DMS79 treated with DMSO at 0.1 percent for 48 hours (cell line): Measurements from ENCODE around the gene CACNA1D.

Source experiments
- DNase-seq: peaks from one replicate; lab custom pipeline; 2025; lab: John Stamatoyannopoulos, UW

Gene CACNA1D

DNA sequence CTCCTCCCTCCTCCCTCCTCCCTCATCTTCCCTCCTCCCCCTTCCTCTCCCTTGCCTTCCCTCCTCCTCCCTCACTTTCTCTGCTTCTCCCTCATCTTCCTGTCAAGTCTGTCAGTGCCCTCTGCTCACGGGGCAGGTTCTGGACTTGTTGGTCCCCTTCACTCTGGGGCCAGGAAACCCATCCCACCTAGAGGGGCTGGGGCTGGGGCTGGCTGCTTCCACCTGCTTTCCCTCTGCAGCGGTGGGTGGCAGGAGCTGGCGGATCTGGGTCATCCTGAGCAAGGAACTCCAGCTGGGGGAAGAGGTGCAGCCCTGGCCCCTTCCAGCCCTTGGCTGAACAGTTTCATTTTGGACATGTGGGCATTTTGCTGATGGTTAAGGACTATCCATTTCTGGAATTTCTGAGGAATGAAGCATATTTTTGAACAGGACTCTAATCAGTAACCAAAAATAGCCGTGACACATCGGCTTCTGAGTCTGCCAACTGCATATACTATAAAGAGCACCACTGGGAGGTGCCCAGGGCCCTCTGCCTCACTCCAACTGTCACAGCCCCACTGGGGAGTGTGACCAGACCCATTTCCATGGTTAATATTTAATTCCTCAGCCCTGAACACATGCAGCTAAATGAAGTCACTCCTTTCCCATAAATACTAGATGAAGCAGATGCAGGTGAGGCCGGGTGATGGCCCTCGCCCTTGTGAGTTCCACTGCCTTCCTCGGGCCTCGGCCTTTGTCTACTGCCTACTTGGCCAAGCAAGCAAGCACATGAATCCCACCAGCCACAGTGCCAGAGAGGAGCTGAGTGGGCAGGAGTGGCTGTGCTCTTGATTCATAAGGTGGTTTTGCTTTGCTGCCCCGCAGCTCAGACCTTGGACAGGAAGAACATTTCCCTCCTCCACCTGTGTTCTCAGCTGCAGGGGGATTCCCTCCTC, 312.0 kb downstream of the CACNA1D start:
- DNase-seq: no peak

DNA sequence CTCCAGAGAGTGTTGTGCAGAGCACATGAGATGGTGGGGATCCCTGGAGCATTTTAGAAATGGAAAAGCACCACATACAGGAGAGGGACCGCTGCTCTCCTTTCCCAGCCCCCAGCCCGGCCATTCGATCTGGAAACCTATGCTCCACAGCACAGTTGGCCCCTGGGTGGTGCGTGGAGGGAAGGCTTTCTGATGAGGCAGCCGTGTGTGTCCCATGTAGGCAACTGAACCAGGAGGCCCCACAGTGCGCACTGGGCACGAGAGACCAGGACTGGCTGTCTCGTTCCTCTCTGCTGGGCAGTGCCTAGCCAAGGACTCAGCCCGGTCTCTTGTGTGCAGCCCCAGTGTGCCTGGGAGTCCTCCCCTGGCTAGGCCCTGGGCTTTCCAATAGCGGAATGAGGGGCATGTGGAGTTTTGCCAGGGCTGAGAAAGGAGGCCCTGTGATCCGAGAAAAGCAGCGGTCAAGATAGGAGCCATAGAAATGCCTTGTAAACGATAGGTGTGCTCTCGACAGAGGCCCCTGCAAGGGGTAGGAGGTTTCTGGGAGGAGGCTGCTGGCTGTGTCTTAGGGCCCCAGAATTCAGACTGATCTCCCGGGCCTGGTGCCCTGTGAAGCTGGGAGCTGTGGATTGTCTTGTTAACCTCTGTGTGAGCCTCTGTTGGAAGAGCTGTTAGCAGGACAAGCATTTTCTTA, 312.9 kb downstream of the CACNA1D start:
- DNase-seq: no peak

DNA sequence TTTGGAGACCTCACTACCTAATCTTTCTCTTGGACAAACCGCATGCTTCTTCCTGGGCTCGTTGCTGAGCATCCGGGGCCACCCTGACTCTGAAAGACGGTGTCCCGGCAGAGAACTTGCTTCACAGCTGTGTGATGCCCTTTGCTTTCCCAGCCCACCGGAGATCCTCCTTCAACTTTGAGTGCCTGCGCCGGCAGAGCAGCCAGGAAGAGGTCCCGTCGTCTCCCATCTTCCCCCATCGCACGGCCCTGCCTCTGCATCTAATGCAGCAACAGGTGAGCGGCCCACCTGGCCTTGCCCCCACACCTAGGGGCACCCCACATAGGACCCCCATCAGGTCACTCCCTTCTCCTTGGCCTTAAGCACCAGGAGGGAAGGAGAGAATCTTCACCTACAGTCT, 314.1 kb downstream of the CACNA1D start:
- no peak for DNase-seq

DNA sequence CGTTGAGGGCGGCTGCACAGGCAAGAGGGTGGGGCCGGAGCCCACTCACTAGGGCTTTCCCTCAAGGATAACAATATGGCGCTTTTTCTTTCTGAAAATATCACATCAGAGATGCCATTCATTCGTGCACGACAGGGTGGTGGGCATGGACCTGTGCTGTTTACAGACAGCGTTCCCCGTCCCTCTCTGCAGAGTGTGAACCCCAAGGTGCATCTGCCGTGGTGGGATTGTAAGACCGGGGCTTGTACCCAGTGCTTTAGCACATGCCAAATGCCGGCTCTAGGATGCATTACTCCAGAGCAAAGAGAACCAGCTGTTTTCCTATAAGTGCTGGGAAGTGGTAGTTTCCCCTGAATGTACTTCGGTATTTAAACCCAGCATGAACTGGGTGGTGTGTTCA, 314.9 kb downstream of the CACNA1D start:
- no peak for DNase-seq

DNA sequence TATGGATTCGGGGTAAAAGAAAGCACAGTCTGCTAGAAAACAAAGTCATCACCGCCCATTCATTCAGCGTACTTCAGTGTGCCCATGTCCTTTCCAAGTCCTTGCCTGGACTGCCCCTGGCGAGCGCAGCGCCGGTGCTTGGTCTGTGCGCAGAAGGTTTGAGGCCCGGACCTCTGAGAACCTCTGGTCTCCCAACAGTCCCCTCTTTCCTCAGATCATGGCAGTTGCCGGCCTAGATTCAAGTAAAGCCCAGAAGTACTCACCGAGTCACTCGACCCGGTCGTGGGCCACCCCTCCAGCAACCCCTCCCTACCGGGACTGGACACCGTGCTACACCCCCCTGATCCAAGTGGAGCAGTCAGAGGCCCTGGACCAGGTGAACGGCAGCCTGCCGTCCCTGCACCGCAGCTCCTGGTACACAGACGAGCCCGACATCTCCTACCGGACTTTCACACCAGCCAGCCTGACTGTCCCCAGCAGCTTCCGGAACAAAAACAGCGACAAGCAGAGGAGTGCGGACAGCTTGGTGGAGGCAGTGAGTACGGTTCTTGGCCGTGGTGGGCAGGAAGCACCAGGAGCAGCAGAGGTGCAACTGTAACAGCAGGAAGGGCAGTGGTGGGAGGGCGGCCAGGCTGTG, 315.5 kb downstream of the CACNA1D start:
- no peak for DNase-seq

DNA sequence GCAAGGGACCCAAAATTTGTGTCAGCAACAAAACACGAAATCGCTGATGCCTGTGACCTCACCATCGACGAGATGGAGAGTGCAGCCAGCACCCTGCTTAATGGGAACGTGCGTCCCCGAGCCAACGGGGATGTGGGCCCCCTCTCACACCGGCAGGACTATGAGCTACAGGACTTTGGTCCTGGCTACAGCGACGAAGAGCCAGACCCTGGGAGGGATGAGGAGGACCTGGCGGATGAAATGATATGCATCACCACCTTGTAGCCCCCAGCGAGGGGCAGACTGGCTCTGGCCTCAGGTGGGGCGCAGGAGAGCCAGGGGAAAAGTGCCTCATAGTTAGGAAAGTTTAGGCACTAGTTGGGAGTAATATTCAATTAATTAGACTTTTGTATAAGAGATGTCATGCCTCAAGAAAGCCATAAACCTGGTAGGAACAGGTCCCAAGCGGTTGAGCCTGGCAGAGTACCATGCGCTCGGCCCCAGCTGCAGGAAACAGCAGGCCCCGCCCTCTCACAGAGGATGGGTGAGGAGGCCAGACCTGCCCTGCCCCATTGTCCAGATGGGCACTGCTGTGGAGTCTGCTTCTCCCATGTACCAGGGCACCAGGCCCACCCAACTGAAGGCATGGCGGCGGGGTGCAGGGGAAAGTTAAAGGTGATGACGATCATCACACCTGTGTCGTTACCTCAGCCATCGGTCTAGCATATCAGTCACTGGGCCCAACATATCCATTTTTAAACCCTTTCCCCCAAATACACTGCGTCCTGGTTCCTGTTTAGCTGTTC, 316.9 kb downstream of the CACNA1D start:
- no peak for DNase-seq

DNA sequence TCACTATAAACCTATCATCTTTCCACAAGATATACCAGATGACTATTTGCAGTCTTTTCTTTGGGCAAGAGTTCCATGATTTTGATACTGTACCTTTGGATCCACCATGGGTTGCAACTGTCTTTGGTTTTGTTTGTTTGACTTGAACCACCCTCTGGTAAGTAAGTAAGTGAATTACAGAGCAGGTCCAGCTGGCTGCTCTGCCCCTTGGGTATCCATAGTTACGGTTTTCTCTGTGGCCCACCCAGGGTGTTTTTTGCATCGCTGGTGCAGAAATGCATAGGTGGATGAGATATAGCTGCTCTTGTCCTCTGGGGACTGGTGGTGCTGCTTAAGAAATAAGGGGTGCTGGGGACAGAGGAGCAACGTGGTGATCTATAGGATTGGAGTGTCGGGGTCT, 318.0 kb downstream of the CACNA1D start:
- no peak for DNase-seq

DNA sequence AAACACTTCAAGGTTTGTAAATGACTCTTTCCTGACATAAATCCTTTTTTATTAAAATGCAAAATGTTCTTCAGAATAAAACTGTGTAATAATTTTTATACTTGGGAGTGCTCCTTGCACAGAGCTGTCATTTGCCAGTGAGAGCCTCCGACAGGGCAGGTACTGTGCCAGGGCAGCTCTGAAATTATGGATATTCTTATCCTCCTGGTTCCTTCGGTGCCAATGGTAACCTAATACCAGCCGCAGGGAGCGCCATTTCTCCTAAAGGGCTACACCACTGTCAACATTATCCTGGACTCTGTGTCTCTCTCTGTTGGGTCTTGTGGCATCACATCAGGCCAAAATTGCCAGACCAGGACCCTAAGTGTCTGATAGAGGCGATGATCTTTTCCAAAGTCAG, 318.8 kb downstream of the CACNA1D start:
- no peak for DNase-seq

DNA sequence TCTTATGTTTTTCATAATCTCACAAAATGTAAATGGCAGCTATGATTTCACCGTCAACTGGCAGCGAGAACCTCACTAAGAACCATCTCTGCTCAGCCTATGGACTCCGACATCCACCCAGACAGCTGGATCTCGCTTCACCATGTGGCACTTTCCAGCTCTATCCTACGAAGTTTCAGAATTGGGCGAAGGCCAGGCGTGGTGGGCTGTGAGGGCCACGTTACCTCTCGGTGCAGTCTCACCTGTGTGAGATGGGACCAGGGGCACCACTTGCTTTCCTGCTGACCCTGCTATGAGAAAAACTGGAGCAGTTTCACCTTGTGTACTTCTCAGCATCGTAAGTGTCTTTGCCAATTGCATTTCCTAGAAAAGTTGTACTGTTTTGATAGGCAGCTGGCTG, 319.5 kb downstream of the CACNA1D start:
- DNase-seq: no peak

DNA sequence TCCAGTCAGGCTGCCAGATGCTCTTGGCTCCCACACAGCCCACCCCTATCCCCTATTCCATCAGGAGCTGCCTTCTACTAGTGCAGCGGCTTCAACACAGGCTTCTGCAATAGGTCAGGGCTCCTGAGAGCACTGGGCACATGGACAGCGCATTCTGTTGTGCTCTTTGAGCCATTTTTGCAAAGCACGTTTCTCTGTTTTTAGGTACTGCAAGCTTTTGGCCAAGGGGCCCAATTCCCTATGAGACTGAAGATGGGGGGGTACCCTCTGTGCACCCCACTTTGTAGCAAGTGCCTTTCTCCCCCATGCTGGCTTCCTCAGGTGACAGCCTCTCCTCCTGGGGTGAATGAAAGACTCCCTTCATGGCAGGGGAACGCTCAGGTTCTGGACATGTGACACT, 320.7 kb downstream of the CACNA1D start:
- no peak for DNase-seq

DNA sequence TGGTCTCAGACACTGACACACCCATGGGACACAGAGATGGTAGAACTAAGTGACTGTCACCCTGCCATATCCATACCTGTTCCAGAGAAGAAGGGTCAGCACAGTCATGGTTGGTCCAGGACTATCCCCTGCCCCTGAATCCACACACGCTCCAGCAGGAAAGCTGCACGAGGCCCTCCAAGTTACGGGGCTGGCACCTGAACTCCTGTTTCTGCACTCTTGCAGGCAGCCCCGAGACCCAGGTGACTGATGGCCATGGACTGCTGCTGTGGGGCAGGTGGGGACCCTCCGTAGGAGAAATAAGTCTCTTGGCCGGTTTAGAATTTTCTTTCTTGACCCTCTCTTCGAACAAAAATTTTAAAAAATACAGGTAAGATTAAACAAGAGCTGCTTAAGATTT, 321.2 kb downstream of the CACNA1D start:
- DNase-seq: no peak

DNA sequence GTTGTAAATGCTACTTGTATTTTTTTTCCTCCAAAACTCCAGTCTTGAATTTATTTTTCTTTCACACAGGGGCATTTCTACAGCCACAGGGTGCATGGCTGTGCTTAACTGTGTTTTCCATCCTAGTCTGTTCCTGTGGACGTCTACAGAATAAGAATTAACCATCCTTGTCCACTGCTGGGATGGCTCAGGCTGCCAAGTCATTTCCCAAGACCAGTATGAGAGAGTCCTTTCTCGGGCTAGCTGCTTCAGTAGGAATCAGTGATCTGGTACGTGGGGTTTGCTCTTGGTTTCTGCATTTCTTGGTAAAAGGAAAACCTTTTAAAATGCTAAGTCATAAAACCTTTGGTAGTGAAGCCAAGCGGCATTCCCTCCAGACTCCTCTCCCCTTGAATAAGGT, 322.0 kb downstream of the CACNA1D start:
- no peak for DNase-seq

DNA sequence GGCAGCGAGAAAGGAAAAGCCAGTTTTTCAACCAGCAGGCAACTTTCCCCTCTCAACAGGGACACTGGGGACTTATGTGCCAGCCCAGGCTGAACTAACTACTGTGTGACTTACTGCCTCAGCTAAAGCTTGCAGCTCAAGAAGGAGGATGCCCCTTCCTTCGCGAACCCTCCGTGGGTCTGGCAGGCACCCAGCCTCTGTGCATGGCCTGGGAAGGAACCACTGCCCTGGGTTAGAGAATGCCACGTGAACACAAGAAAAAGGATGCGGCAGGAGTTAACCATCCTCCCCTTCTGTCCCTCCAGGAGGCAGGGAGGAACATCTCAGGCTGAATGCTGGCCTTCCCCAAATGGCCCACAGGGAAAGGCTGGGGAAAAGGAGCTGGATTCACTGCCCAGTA, 322.8 kb downstream of the CACNA1D start:
- DNase-seq: no peak

DNA sequence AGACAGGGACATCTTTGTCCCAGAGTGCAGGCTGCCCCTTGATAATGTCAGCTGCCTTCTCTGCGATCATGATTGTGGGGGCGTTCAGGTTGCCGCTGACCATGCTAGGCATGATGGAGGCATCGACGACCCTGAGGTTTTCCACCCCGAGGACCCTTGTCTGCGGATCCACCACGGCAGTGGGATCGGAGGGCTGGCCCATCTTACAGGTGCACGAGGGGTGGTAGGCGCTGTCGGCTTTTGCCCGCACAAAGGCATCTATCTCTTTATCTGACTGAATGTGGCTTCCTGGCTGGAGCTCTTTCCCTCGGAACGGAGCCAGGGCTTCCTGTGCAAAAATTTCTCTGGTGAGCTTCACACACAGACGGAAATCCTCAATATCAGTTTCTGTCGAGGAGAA, 323.4 kb downstream of the CACNA1D start:
- no peak for DNase-seq

DNA sequence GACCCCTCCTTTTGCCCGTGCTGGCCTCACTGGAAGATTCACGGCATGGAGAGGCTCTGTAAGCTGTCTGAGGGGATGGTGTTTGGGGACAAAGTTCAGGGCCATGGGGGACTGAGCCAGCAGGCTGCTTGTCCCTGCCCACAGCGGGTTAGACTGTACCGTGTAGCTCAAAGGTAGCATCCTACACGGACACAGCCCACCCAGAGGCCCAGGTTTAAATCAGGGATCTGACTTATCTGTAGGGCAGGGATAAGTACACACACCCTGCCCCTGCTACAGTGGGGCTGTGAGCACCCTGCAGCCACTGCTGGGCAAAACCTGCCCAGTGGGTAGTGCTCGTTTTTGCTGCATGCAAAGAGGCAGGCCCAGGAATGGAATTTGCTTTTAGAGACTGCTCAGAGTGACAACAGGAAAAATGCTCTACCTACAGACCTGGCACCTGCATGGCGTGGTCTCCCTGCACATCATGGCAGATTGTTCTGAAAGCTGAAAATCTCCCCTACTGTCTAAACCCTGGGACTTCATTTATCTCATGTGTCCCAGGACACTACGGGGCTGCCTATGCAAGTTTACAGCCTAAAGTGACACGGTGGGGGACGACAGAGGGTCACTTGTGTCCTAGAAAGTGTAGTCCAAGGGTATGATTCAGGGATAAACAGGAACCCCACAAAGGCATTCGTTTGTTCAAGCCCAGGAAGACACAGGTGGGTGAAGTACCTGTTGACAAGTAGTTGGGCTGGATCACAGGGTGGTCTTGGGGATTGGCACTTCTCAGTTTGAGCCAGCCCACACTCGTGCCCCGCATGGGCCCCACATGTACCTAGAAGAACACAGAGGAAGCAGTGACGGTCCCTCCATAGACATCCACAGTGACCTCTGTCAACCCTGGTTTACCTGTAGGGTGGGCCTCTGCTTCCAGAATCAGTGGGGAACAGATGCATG, 324.1 kb downstream of the CACNA1D start:
- DNase-seq: no peak

DNA sequence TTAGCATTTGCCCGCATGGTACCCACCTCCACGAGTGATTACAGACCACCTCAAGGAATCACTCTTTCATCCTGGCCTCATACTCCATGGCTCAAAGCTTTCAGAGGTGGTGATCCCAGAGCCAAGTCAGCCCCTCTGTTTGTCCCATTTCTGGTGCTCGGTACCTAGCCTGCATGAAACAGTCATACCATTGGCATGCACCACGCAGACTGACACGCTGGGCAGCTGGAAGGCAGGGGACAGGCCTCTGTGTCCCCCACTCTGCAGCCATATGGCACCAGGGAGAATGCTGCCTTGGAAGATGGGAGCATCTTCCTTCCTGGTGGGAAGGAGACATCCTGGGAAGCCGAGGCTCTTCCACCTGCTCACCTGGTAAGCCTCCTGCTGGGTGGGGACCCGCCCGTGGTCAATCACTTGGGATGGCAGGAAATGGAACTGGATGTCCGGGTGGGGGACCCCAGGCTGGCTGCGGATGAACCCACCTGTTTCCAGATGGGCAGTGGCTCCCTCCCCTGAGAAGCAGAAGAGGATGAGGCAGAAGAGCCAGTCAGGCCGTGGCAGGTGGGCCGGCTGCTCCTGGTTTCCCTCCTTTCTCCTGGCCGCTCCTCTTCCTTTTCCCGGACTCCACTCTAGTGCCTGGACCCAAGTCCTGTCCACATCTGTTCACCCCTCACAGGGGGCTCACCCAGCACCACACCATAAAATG, 324.9 kb downstream of the CACNA1D start:
- DNase-seq: no peak

DNA sequence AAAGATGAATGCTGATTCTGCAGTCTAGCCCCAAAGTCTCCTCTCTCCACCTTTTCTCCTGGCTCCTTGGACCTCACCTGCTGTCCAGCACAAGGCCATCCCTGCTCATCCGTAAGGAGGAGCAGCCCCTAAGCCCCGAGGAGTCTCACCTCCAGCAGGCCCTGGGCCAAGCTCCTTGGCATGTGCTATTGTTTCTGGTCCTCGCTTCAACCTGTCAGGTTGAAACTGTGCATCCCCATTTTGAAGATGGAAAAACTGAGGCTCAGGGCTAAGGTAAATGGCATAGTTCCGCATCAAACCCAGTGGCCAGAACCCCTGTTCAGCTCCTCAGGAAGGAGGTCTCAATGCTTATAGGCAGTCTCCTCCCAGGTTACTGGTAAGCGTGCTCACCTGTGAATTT, 325.7 kb downstream of the CACNA1D start:
- DNase-seq: no peak

DNA sequence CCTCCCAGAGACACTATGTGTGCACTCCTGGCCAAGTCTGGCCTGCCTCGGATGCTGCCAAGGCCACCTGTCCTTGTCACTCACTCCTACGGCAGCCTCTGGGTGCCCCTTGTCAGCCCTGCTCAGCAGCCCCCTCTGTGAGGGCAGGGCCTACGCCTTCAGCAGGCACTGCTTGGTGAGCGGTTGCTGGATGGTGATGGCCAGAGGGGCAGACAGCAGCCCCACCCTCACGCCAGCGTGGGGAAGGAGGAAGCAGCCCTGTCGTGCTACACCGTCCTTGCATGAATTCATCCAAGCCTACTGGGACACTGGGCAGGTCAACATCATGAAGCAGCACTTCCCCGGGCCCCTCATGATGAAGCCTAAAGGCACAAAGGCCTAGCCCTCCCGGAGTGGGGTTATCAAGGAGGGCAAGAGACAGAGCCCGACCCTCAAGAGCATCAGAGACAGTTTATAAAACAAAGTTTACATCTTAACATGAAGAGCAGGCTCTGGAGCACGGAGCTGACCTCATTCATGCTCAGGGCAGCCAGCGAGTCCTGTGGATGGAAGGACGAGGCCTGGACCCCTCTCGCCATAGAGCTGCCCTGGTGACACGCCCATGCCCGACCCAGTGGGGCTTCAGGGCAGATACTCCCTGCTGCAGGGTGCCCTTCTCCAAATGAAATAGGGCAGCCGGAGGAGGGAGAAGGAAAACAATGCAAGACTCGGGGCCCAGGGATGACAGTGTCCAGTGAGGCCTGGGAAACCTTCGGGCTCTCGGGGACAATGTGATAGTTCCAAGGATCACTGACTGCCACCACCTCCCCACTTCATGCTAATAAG, 326.6 kb downstream of the CACNA1D start:
- DNase-seq: no peak

DNA sequence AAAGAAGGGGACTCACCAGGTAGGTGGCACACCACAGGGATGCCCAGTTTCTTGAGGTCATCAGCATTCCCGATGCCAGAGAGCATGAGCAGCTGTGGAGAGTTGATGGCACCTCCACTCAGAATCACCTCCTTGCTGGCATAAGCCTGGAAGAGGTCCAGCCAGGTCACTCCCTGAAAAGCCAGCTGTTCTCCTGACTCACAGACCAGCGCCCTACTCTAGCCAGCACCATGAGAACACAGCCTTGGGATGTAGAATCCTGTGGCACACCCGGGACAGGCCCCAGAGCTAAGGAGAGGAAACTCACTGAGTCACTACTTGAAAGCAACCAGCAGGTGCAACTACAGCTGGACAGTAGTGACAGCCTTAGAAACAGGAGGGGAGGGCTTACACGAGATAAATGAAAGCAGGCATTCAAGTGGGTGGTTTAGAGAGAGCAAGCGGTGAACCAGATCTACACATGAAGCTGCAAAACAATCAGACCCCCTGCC, 327.3 kb downstream of the CACNA1D start:
- peak; percentile 28 for DNase-seq
